ENCODE results near the gene TNS3.
A peak's percentile ranks its signal among the peaks of the same experiment; 100 is the strongest.

TNS3 gene

DNA sequence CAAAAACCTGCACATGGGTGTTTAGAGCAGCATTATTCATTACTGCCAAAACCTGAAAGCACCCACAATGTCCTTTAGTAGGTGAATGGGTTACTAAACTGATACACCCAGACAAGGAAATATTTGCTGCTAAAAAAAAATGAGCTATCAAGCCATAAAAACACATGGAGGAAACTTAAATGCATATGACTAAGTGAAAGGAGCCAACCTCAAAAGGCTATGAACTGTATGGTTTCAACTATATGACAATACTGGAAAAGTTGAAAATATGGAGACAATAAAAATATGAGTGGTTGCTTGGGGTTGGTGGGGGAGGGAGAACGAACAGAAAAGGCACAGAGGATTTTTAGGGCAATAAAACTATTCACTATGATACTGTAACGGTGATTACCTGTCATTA lies 291.0 kb downstream of the TNS3 start:
- no peak for DNase-seq

DNA sequence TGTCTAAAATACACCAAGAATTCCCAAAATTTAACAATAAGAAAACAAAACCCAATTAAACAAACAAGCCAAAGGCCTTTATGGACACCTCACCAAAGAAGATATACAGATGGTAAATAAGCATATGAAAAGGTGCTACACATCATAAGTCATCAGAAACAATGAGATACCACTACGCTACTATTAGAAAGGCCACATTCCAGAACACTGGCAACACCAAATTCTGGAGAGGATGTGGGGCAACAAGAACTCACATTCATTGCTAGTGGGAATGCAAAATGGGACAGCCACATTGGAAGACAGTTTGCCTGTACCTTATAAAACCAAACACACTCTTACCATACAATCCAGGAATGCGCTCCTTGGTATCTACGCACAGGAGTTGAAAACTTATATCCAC lies 291.4 kb downstream of the TNS3 start:
- DNase-seq: no peak

DNA sequence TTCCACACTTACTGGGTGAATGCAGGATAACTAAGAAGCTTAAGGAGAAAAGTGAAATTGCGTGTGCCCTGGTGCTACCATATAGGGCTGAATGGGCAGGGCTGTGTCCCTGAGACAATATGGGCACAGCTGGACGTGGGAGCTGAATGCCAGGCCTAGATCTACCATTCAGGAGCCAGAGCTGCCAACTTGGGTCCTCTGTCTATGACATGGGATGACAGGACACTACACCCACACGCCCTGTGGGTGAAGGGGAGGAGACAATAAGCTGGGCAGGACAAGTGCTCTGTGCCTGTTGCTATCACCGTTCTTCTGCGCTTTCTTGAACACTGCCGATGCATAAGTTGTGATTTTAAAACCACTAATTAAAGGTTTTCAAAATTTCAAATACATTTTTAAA lies 293.9 kb downstream of the TNS3 start:
- DNase-seq: no peak

DNA sequence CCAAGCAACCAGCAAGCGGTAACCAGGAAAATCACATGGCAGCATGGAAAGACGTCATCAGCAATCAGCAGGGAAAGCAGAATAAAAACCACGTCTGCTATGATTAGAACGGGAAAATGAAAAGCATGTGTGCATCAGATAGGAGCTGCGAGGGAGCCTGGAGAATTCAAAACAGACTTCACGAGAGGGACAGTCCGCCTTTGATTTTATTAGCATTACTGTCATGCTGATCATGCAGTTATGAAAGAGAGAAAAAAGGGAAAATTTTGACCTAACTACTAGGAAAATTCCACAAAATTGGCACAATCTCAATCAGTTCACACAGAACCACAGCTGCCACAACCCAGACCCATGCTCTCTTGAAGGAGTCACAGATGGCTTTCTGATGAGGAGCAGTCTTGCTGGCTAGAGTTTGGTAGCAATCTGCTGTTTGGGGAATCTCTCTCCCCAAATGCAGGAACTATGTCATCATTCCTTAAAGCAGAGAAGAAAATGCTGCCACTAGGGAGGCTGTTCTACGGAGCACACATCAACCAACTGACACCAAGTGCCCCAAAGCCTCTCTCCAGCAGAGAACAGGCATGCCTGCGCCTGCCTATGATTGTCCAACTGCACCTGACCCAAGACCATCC lies 295.9 kb downstream of the TNS3 start:
- DNase-seq: no peak

DNA sequence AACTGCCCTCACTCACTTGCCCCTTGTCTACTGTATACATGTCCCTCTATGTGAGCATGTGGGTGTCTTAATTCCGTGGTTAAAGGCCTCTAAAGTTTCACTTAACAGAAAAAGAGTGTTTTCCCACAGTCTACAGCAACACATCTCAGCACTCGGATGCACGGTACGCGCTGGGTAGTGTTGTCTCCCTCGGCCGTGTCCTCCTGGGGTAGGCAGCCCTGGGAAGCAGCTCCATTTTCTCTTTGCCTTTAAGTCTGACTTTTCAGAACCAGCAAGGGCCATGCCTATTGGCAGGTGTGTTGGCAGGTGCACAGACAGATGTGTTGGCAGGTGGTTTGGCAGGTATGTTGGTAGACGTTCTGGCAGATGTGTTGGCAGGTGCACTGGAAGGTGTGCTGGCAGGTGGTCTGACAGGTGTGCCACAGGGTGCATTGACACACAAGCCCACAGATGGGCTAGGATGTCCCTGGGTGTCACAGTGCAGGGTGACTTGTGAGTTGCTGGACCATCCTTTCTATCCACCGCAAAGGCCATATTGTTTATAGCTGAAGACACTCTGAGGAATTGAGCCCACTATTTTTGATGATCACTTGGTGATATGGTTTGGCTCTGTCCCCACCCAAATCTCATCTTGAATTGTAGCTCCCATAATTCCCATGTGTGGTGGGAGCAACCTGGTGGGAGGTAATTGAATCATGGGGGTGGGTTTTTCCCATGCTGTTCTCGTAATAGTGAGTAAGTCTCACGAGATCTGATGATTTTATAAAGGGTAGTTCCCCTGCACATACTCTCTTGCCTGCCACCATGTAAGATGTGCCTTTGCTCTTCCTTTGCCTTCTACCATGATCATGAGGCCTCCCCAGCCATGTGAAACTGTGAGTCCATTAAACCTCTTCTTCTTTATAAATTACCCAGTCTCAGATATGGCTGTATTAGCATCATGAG lies 296.9 kb downstream of the TNS3 start:
- no peak for DNase-seq

DNA sequence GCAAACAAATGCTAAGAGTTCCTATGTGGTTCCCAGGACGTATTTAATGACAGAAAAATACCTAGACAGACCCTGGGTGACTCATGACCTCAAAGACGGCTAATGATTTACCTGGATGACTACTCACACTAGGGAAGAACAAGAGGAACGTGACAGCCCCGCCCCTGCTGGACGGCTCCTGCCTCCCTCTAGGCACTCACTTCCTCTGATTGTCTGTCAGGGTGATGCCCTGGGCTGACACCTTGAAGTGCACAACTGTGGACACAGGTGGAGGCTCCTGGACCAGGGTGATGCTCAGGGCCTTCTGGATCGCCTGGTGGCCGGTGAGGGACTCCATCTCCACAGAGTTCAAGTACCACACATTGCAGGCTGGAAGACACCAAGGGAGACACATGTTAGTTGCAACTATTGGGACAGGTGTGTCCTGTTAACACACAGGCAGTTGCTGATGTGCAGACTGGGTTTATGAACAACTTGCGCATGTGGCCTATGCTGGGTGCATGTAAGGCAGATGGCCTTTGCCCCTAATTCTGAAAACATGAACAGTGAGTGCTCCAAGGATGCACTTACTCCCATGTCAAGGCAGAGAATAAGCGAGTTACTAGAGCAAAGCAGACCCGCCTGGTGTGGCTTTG lies 298.3 kb downstream of the TNS3 start:
- DNase-seq: no peak

DNA sequence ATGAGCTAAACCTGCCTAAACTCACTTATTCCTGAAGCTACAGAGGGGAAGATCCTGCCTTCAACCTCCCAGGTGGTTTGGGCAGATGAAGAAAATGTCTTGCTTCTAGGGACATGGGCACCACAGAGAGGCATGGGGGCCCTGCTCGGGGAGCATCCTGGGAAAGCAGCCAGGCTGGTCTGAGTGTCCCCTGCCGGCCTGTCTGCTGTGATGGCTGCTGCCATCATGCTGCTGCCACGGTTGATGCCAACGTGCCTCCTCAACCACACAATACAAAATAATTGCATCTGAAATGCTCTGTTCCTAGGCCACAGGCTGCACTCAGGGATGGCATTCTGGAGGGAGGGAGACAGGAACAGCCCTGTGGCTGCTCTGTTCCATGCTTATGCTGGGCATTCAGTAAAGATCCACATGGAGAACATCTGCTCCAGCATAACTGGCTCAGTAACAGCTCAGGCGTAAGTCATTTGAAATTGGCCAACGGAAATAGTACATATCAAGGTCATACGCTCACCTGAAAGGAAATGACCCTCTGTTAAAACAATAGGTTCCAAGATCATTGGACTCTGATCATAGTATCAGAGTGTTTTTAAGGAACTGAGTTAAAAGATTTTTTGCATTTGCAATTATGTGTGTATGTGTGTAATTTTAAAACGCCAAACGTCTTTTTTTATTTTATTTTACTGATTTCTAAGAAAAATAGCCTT lies 299.0 kb downstream of the TNS3 start:
- DNase-seq: no peak

DNA sequence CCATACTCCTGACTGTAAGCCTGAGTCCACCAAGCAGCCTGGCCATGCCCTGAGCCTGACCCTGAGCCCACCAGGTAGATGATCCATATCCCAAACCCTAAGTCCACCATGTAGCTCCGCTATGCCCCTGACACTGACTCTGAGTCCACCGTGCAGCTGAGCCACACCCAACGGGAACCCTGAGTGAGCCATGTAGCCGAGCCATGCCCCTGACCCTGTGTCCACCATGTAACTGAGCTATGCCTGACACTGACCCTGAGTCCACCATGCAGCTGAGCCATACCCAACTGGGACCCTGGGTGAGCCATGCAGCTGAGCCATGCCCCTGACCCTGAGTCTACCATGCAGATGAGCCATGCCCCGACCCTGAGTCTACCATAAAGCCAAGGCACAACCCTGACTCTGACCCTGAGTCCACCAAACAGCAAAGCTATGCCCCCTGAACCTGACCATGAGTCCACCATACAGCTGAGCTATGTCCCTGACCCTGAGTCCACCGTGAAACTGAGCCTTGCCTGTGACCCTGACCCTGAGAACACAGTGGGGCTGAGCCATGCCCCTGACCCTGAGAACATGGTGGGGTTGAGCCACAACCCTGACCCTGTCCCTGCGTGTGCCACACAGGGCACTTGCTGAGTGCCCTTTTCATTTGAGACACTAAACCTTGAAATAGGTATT lies 299.8 kb downstream of the TNS3 start:
- DNase-seq: no peak

DNA sequence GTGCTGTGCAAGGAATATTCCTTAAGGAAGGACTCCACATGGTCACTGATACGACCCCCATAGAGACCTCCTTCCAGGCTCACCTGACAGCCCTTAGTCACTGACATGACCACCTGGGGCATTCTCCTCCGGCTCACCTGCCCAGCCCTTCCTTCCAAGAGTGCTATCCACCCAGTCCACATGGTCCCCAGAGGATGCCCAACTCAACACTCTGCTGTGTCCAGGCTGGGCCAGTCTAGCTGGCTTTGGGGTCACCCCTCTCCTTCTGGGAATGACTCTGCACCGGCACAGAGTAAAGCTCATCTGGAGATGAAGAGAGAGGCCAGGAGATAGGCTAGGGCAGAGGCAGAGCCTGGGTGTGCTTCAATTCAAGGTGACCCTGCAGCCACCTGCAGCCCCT lies 300.8 kb downstream of the TNS3 start:
- DNase-seq: no peak

DNA sequence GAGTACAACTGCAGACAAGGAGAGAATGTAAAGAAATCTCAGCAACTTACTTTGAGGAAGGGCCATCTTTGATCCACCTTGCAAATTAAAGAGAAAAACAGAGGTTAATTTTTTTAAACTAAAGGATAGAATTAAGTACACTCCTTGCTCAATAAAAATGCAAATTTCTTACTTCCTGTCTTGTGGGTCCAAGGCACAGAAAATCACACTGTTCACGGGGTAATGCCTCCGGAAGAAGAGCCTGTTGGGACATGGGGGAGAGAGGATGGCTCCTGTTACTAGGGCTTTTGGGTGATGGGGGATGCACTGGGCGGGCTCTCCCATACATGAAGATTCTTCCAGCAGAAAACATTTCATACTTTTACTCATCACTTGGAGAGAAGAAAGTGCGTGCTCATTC lies 301.8 kb downstream of the TNS3 start:
- no peak for DNase-seq

DNA sequence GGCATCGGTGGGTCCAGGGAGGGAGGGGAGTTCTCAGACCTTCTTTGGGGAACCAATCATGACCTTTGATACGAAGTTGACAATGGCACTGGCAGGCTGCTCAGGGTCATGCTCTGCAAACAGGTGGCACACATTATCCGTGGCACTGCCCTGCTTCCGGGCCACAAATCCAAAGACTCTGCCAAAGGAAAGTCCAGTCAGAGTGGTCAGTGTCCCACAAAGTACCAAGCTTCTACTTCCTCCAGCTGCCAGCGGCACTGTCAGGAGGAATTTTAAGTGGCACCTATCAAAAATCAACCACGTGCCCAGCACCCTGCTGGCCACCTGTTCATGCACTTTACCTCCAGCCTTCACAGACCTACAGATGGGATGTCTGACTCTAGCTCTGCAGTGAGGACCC lies 303.9 kb downstream of the TNS3 start:
- no peak for DNase-seq

DNA sequence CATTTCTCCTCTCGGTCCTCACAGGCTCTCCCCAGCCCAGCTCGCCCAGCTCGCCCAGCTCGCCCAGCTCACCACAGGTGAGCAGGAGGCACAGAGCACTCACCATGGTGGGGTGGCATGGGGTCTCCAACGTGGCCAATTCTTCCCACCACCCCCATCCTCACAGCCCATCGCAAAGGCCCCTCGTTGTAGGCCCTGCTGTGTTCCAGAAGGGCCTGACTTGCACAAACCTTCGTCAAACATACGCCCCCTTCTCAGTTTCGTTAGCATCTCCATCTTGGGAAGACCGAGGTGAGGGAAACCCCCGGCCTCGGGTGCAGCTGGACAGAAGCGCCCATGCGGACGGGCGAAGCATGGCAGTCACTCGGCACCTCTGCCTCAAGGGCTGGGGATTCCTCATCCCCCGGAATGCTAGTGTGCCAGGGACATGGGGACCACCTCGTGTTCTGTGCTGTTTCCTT lies 304.6 kb downstream of the TNS3 start:
- DNase-seq: no peak

DNA sequence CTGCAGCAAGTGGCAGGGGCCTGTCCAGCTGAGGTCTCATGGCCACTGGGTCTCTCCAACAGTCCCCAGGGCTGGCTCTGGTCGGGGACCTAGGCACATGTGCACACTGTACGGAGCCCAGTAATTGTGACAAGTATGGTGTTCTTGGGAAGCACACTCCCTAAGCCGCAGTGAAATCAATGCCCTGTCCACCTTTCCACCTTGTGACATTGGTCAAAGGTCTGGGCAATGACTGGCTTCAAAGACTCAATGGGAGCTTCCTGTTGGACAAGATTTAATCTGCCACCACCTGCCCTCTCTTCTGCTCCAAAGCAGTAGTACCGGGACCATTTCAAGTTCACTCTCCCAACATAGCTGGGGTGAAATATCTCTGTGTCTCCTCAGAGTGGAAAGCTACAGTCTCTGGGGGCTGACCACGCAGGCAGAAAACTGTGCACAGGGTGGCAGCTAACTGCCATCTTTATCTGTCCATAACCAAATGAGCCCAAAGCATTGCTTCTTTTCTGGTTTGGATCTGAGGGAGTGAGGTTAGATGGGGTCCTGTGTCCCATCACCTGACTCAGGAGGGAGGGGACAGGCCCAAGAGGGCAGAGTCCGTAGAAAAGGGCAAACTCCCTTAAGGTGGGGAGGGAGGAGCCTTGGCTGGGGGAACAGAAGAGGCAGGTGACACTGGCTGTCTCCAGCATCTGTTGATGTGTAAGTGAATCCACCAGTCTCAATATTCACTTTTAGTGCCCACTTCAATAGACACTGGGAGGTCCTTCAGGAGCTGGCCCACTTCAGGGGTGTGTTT lies 307.7 kb downstream of the TNS3 start:
- DNase-seq: no peak

DNA sequence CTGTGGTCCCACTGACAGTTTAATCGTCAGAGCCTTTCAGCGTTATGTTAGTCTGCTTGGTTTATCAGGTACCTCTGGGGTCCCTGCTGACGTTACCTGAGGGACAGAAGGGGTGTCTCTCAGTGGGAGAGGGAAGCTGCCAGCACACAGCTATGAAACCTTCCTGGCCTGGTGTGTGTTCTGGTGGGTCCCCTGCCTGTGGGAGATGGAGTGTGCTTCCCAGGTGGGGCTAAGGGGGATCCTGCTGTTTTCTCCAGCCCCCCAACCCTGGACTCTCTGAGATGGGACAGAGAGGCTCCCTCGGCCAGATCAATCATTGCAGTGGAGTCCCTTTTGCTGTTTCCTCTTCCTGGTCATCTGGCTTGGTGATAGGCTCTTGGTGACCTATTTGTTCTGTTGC lies 308.8 kb downstream of the TNS3 start:
- DNase-seq: no peak

DNA sequence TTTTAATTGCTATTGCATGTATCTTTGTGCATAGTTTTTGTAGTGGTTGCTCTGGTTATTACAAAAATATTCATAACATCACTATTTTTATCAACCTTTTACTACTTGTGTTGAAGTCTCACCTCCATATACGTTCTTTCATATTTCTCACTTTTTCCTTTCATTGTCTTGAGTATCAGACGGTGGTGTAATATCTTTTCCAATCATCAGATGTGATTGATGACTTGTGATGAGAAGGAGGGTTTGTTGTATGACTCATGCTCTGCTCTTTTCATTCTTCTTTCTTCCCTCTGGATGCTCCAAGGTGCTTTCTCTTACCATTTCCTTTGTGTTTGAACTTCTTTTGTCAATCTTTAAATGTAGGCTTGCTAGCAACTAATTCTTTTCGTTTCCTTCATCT lies 310.2 kb downstream of the TNS3 start:
- DNase-seq: no peak

DNA sequence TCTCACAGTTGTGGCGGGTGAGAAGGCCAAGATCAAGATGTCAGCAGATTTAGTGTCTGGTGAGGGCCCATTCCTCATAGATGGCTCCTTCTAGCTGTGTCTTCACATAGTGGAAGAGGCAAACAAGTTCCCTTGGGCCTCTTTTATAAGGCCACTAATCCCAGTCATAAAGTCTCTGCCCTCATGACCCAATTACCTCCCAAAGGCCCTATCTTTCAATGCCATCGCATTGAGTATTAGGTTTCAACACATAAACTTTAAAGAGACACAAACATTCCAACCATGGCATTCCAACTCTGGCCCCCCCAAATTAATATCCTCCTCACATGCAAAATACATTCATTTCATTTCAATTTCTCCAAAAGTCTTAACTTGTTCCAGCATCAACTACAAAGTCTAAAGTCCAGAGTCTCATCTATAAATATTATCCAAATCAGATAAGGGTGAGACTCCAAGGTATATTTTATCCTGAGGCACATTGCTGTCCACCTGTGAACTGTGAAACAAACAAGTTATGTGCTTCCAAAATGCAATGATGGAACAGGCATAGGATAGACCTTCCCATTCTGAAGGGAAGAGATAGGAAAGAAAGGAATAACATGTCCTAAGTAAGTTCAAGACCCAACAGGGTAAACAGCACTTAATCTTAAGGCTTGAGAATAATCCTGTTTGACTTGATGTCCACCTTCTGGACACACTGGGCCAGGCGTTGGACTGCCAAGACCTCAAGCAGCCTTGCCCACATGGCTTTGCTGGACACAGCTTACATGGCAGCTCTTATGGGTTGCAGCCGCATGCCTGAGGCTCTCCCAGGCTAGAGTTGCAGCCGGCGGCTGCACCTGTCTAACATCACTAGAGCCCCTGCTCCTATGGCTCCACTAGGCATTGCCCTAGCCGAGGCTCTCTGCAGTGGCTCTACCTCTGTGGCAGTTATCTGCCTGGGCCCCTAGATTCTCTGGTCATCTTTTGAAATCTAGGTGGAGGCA lies 312.8 kb downstream of the TNS3 start:
- no peak for DNase-seq

DNA sequence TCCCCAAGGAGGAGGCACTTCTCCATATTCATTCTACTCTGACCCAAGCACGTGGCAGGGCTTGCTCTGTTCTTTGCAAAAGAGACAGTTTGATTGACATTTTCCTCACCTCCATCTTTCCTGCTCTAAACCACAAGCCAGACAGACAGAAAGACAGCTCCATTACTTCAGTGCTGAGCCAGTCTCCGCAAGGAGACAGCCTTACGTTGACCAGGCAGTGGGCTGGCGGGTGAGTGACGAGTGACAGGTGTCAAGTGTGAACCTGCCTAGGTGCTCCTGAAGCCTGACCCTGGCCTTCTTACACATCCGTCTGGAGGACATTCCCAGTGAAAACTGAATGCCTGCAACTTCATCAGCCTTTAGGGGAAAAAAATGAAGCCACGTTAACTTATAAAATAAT lies 314.6 kb downstream of the TNS3 start:
- DNase-seq: no peak

DNA sequence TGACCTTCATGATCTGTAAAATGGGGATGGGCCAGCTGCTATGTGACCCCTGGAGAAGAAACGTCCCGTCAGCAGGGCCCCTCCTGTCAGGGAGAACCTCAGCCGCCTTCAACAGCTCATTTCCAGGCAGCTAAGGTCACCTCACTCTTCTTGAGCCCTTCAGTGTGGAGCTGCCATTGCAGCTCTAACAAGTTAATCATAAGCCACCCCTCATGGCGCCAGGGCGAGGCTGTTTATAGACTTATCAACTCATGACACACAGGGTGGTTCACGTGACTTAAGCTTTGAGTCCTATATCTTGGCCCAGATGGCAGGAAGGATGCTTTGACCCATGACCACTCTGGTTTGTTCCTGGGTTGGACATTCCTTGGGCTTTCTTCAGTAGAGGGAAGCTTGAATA lies 315.1 kb downstream of the TNS3 start:
- DNase-seq: no peak

DNA sequence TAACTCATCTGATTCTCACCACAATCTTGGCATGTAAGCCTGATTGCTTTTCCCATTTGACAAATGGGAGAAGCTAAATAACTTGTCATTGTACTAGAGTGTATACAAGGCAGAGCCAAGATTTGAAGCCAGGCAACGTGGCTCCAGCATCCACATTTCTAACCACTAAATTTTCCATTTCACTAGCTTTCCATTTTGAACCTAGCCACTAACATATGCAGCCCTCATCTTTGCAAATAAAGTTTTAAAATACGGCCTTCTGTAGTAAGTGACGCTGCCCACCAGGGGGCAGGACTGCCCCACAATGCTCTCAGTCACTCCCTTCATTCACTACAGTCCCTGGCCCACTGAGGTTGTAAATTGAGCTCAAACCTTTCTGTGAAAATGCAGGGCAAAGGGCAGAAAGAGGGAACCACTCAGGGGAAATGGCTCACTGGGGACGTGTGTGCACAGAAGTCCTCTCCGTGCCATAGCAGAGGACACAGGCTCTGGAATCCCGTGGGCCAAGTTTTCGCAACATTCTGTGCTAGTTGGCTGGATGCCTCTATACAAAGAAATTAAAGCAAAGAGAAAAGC lies 315.7 kb downstream of the TNS3 start:
- DNase-seq: peak; percentile 71

DNA sequence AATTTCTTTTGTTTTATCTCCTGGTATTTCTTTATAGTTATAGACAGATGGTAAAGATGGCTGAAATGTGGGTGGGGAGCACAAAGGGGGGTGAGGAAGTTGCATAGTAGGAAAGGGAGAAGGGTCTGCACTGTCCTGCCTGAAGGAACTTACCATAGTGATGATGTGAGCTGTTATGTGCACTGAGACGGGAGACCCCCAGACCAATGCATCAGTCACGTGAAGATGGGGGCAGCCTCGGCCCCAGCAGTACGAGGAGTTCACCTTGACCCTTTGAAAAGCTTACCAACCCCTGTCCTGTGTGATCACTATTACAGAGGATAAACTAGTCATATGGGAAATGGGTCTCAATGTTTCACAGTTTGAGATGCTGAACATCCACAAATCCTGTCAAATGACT lies 316.3 kb downstream of the TNS3 start:
- no peak for DNase-seq

Measured in activated CD8-positive, alpha-beta memory T cell treated with anti-CD3 and anti-CD28 coated beads, Interleukin-2, amount 50 U/mL, for 48 hours (primary cell).